Measurements from ENCODE around the gene TEX10. TPM values are rescaled to one million over a fixed set of nuclear protein-coding genes. Genes with fewer than 3 reads are reported as not detected.

The TEX10 gene
- polyA plus RNA-seq, 1 of the 3 experiments (the other 2 are of a cell fraction), result 12.7 TPM

GRCh38 chr9:100309992-100310391 is 42.8 kb downstream of the TEX10 start:
- Histone ChIP-seq H3K4me3 (ENCODE audit: low read depth in 2 of 2, low read length in 1 of 2) (no peak overlapping the region), H3K79me2 (ENCODE audit: insufficient read depth) (peaks cover 76% of the 10 kb centered on the region), H3K9me3 (peaks cover 4% of the 10 kb centered on the region; the same call in 1 of the 2 replicates), H4K20me1 (ENCODE audit: insufficient read depth) (no peaks in the 10 kb centered on the region), H3K4me2 (peak overlapping the region; percentile 32), H3F3A (replicated peaks; ENCODE audit: insufficient read depth) (peaks cover 51% of the 10 kb centered on the region), H3K36me3 (replicated peaks in 1 of 2; ENCODE audit: control insufficient read depth in 1 of 2, insufficient read depth in 2 of 2, low read length in 1 of 2) (peaks cover 53 to 78% of the 10 kb centered on the region in 2 experiments), H3K4me1 (ENCODE audit: control insufficient read depth in 1 of 2, insufficient read depth in 2 of 2, low read depth in 1 of 2, low read length in 1 of 2) (peaks cover 0 to 21% of the 10 kb centered on the region in 2 experiments; a peak in 1 of 4 replicates), H3K27ac (ENCODE audit: low read depth in 2 of 2, low read length in 1 of 2) (peak overlapping the region; percentile 58 to 86; a peak in 3 of 4 replicates), H2AFZ (ENCODE audit: low read depth) (no peak overlapping the region), H3K9me2 (no peaks in the 10 kb centered on the region), H3K27me3 (ENCODE audit: insufficient read depth) (no peaks in the 10 kb centered on the region), H3K9ac (peak overlapping the region; percentile 23; the same call in 1 of the 2 replicates)
- ChIA-PET CTCF (no interaction called here), POLR2A (no interaction called here)
- no peak for DNase-seq
- WGBS (ENCODE audit: low lambda C conversion rate), result 77% methylated on average over 2 of the region's 2 CpGs
- TF ChIP-seq IRF3 (IDR thresholded peaks at IDR 0.05; ENCODE audit: low read depth, low read length), result no peak
- no peak for TF ChIP-seq RCOR1 (IDR thresholded peaks at IDR 0.05; ENCODE audit: low read length)
- TF ChIP-seq EZH2phosphoT487 (IDR thresholded peaks at IDR 0.05; ENCODE audit: borderline replicate concordance, low read depth), result no peak
- TF ChIP-seq CHD2 (IDR thresholded peaks at IDR 0.05; ENCODE audit: low read length, partially characterized antibody), result no peak
- no peak for TF ChIP-seq RFX5 (IDR thresholded peaks at IDR 0.05; ENCODE audit: low read length)
- TF ChIP-seq RAD21 (IDR thresholded peaks at IDR 0.05; ENCODE audit: low read length), result no peak
- TF ChIP-seq REST (IDR thresholded peaks at IDR 0.05; ENCODE audit: low read depth, low read length), result no peak
- TF ChIP-seq PBX3 (IDR thresholded peaks at IDR 0.05), result peak; percentile 76
- peak; percentile 75 for TF ChIP-seq TCF12 (IDR thresholded peaks at IDR 0.05)
- no peak for TF ChIP-seq CTCF (IDR thresholded peaks at IDR 0.05)
- no peak for TF ChIP-seq POLR2AphosphoS5 (IDR thresholded peaks at IDR 0.05; ENCODE audit: low read depth, low read length)
- no peak for TF ChIP-seq ELF1 (IDR thresholded peaks at IDR 0.05)
- no peak for TF ChIP-seq YY1 (IDR thresholded peaks at IDR 0.05; ENCODE audit: low read depth)
- no peak for TF ChIP-seq MXI1 (IDR thresholded peaks at IDR 0.05; ENCODE audit: low read depth, low read length)
- no peak for TF ChIP-seq SMC3 (IDR thresholded peaks at IDR 0.05; ENCODE audit: low read depth, low read length)
- no peak for TF ChIP-seq TAF1 (IDR thresholded peaks at IDR 0.05; ENCODE audit: borderline replicate concordance, low read depth, low read length)
- TF ChIP-seq TEAD4 (IDR thresholded peaks at IDR 0.05; ENCODE audit: borderline replicate concordance, insufficient read depth), result peak; percentile 68; the same call in 1 of the 2 replicates
- no peak for TF ChIP-seq RXRA (IDR thresholded peaks at IDR 0.05; ENCODE audit: borderline replicate concordance, low read depth)
- TF ChIP-seq MAX (IDR thresholded peaks at IDR 0.05; ENCODE audit: low read depth), result no peak
- TF ChIP-seq GABPA (IDR thresholded peaks at IDR 0.05; ENCODE audit: low read depth), result no peak
- TF ChIP-seq JUND (IDR thresholded peaks at IDR 0.05), result peak; percentile 30
- peak in 1 of 2 experiments; percentile 63; a peak in 1 of 4 replicates for TF ChIP-seq EP300 (IDR thresholded peaks at IDR 0.05; ENCODE audit: borderline replicate concordance in 1 of 2, low read depth in 1 of 2, low read length in 1 of 2)
- no peak for TF ChIP-seq NRF1 (IDR thresholded peaks at IDR 0.05; ENCODE audit: low read depth, low read length)
- TF ChIP-seq ZBTB33 (IDR thresholded peaks at IDR 0.05; ENCODE audit: borderline replicate concordance, low read depth), result no peak
- no peak for TF ChIP-seq FOXM1 (IDR thresholded peaks at IDR 0.05; ENCODE audit: low read depth)
